ENCODE data around the gene RHBDL2. TPM values are rescaled to one million over a fixed set of nuclear protein-coding genes. Genes with fewer than 3 reads are reported as not detected.
A peak's percentile ranks its signal among the peaks of the same experiment; 100 is the strongest.

RHBDL2 gene
- total RNA-seq, 4 donors from 2014 or later: not detected

DNA sequence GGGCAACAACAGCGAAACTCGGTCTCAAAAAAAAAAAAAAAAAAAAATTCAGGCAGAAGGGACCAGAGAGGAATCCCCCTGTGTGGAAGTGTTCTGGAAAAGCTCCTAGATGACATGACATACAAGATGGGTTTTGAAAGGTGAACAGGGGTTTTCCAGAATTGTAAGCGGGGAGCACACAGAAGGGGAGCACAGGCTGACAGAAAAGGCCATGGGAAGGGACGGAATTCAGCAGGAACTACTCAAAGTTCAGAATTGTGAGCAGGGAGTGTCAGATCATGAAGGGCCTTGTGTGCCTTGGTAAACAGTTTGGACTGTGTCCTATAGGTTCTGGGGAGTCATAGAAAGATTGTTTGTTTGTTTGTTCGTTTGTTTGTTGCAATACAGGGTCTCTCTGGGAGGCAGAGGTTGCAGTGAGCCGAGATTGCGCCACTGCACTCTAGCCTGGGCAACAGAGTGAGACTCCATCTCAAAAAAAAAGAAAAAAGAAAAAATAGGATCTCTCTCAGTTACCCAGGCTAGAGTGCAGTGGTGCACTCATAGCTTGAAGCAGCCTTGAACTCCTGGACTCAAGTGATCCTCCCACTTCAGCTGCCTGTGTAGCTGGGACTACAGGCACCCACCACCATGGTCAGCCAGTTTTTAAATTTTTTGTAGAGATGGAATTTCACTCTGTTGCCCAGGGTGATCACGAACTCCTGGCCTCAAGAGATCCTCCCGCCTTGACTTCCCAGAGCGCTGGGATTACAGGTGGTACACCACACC, 1.2 kb upstream of the RHBDL2 start:
- no peak overlapping the region for H3K4me3 ChIP-seq
- H3K9me3 ChIP-seq: no peaks in the 10 kb centered on the region
- no peaks in the 10 kb centered on the region for H3K27me3 ChIP-seq
- no peak for DNase-seq (ENCODE audit: extremely low spot score)
- WGBS: 92% methylated on average over 10 of the region's 10 CpGs
- no peak for TF ChIP-seq POLR2A (IDR thresholded peaks at IDR 0.05; ENCODE audit: low read depth)
- TF ChIP-seq POLR2AphosphoS5 (IDR thresholded peaks at IDR 0.05): no peak
- TF ChIP-seq EP300 (IDR thresholded peaks at IDR 0.05): no peak
- TF ChIP-seq, protein P1, sequence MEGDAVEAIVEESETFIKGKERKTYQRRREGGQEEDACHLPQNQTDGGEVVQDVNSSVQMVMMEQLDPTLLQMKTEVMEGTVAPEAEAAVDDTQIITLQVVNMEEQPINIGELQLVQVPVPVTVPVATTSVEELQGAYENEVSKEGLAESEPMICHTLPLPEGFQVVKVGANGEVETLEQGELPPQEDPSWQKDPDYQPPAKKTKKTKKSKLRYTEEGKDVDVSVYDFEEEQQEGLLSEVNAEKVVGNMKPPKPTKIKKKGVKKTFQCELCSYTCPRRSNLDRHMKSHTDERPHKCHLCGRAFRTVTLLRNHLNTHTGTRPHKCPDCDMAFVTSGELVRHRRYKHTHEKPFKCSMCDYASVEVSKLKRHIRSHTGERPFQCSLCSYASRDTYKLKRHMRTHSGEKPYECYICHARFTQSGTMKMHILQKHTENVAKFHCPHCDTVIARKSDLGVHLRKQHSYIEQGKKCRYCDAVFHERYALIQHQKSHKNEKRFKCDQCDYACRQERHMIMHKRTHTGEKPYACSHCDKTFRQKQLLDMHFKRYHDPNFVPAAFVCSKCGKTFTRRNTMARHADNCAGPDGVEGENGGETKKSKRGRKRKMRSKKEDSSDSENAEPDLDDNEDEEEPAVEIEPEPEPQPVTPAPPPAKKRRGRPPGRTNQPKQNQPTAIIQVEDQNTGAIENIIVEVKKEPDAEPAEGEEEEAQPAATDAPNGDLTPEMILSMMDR (IDR thresholded peaks at IDR 0.05): no peak
- peaks cover 10 to 13% (median 13%) of the 10 kb centered on the region in 4 donors for H3K4me1 ChIP-seq
- H3K27ac ChIP-seq (replicated peaks in 1 of 4): no peak overlapping the region
- intact Hi-C loops (cut with DNase I): no loop called here
- no peaks in the 10 kb centered on the region for H3K36me3 ChIP-seq

DNA sequence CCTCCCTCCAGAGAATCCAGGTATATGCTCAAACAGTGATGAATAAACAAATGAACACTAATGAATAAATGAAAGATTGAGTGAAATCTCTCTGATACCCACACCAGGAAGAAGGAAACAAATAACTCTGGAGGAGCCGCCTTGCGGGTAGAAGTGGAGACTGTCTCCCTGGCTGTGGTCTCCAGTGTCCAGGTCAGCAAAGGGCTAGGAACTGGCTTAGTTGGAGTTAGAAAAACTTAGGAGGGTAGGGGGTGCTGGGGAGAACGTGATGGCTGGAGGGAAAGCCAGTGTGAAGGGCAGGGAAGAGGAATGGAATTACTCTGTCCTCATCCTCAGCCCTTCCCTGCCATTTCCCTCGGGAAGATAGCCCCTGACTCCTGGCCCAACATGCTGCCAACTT, 537 bp downstream of the RHBDL2 start:
- Histone ChIP-seq H3K4me1 (peaks cover 10 to 13% (median 13%) of the 10 kb centered on the region in 4 donors), H3K27ac (replicated peaks in 1 of 4) (no peak overlapping the region), H3K9me3 (no peaks in the 10 kb centered on the region), H3K27me3 (no peaks in the 10 kb centered on the region), H3K36me3 (no peaks in the 10 kb centered on the region), H3K4me3 (peak overlapping the region; percentile 41 to 53 (median 46))
- 55% methylated on average over 4 of the region's 4 CpGs for WGBS
- intact Hi-C loops (cut with DNase I): no loop called here
- no peak for TF ChIP-seq EP300 (IDR thresholded peaks at IDR 0.05)
- no peak for TF ChIP-seq POLR2A (IDR thresholded peaks at IDR 0.05; ENCODE audit: low read depth)
- TF ChIP-seq POLR2AphosphoS5 (IDR thresholded peaks at IDR 0.05): no peak
- TF ChIP-seq, protein P1 (IDR thresholded peaks at IDR 0.05): no peak
- DNase-seq (ENCODE audit: extremely low spot score): no peak

DNA sequence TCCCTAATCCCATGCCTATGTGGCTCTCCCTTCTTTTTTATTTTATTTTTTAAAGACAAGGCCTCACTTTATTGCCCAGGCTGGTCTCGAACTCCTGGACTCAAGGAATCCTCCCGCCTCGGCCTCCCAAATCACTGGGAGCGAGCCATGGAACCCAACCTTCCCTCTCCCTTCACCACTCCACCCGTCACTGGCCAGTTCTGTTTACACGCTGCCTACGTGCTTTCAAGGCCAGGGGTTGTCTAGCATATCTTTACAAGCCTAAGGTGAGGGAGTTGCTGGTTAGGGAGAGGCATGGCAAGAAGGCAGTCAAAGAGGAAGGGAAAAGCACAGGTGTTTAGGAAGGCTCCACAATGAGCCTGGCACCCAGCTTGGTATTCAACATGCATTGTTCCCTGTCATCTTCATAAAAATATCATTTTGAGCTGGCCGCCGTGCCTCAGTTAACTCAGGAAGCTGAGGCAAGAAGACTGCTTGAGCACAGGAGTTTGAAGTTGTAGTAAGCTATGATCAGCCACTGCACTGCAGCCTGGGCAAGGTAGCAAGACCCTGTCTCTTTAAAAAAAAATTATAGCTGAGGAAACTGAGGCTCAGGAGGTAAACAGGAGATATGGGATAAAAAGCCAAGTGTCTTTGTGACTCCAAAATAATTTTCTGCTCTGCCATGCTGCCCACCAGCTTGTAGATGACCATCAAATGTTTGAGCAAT, 1.1 kb downstream of the RHBDL2 start:
- no peak overlapping the region for H3K27ac ChIP-seq (replicated peaks in 1 of 4)
- H3K36me3 ChIP-seq: no peaks in the 10 kb centered on the region
- 95% methylated on average over 9 of the region's 9 CpGs for WGBS
- intact Hi-C loops (cut with DNase I): no loop called here
- no peaks in the 10 kb centered on the region for H3K27me3 ChIP-seq
- no peak for TF ChIP-seq EP300 (IDR thresholded peaks at IDR 0.05)
- TF ChIP-seq, protein P1 (IDR thresholded peaks at IDR 0.05): no peak
- no peak for TF ChIP-seq POLR2A (IDR thresholded peaks at IDR 0.05; ENCODE audit: low read depth)
- no peak for TF ChIP-seq POLR2AphosphoS5 (IDR thresholded peaks at IDR 0.05)
- no peaks in the 10 kb centered on the region for H3K9me3 ChIP-seq
- no peak for DNase-seq (ENCODE audit: extremely low spot score)
- H3K4me3 ChIP-seq: no peak overlapping the region
- peaks cover 10 to 13% (median 13%) of the 10 kb centered on the region in 4 donors for H3K4me1 ChIP-seq

DNA sequence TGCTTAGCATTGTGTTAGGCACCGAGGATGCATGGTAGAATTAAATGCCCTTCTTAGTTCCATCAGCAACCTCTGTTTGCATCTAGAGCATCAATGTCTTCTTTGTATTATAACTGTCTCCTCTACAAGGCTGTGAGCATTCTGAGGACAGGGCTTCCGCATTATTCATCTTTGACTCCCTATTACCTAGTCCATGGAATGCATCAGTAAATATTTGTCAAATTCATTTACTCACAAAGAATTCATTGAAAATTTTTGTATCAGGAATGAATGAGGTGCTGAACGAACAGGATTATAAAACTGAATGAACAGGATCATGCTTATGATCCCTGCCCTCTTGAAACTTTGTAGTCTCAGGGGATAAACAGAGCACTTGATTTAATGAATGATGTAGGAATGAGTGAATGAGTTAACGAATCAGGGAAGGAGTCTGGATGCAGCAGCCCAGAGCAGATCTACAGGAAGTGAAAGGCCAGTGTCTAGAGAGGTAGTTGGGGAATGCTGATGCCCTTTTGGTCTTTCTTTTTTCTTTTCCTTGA, 2.8 kb downstream of the RHBDL2 start:
- peaks cover 10 to 13% (median 13%) of the 10 kb centered on the region in 4 donors for H3K4me1 ChIP-seq
- TF ChIP-seq EP300 (IDR thresholded peaks at IDR 0.05): no peak
- TF ChIP-seq, protein P1 (IDR thresholded peaks at IDR 0.05): no peak
- no peak for TF ChIP-seq POLR2A (IDR thresholded peaks at IDR 0.05; ENCODE audit: low read depth)
- no peak for TF ChIP-seq POLR2AphosphoS5 (IDR thresholded peaks at IDR 0.05)
- intact Hi-C loops (cut with DNase I): no loop called here
- H3K36me3 ChIP-seq: no peaks in the 10 kb centered on the region
- no peaks in the 10 kb centered on the region for H3K27me3 ChIP-seq
- no peak overlapping the region for H3K4me3 ChIP-seq
- H3K27ac ChIP-seq (replicated peaks in 1 of 4): no peak overlapping the region
- no peak for DNase-seq (ENCODE audit: extremely low spot score)
- WGBS: 67% methylated on average over 4 of the region's 4 CpGs
- no peaks in the 10 kb centered on the region for H3K9me3 ChIP-seq
